ENCODE measurements around the gene CA4. TPM values are rescaled to one million over a fixed set of nuclear protein-coding genes. Genes with fewer than 3 reads are reported as not detected.
"Not testable (repeated sequence)": the region's sequence is repeated elsewhere in the genome, so short reads cannot be mapped to it uniquely, and the experiment has no call there.

CA4 gene
- total RNA-seq, 2 experiments from 2014 or later = not detected

DNA sequence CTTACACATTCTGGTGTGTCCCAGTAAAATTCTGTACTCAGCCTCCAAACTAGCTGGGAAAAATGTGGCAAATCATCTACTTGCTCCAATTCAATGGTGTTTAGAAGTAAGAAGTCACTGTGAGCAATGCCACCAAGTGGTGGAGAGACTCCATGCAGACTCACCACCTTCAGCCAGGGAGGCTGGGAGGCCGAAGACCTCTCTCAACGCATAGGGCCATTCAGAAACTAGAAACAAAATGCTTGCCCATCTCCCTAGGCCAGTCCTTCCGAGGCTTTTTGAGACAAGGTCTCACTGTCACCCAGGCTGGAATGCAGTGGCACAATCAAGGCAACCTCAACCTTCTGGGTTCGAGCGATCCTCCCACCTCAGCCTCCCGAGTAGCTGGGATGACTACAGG lies 25.0 kb downstream of the CA4 start:
- not testable (repeated sequence) for H3K9me3 ChIP-seq (ENCODE audit: low read length); BruUV-seq (replicated peaks)
- DNase-seq (ENCODE audit: low spot score) = peak; percentile 19

DNA sequence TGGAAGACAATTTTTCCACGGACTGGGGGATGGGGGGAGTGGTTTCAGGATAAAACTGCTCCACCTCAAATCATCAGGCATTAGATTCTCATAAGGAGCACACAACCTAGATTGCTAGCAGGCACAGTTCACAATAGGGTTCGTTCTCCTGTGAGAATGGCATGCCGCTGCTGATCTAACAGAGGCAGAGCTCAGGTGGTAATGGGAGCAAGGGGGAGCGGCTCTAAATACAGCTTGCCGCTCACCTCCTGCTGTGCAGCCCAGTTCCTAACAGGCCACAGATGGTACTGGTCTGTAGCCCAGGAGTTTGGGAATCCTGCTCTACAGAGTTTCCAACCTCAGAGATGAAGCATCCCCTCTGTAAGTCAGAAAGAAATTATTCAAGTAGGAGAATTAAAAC lies 27.0 kb downstream of the CA4 start:
- H3K4me1 ChIP-seq (ENCODE audit: insufficient read depth, low read length, poor library complexity, severe bottlenecking); BruUV-seq (replicated peaks); H3K9me2 ChIP-seq (ENCODE audit: insufficient read depth, low read length); H3K4me2 ChIP-seq (ENCODE audit: low read length); H4K20me1 ChIP-seq (ENCODE audit: insufficient read depth, low read length); H3K27ac ChIP-seq (ENCODE audit: low read depth, low read length, poor library complexity, severe bottlenecking); H2AFZ ChIP-seq (ENCODE audit: low read length); H3K4me3 ChIP-seq (ENCODE audit: low read depth, low read length, poor library complexity, severe bottlenecking); H3K79me2 ChIP-seq (ENCODE audit: insufficient read depth, low read depth, low read length); DNase-seq (ENCODE audit: low spot score); H3K9me3 ChIP-seq (ENCODE audit: low read length); CTCF ChIA-PET (ENCODE audit: unreplicated experiment); intact Hi-C loops (cut with micrococcal nuclease; ENCODE audit: unreplicated experiment): not testable (repeated sequence)
- peaks cover 19% of the 10 kb centered on the region for H3K36me3 ChIP-seq (ENCODE audit: insufficient read depth, low read length)
- POLR2A ChIA-PET = interaction anchor here (0.9 kb wide), 1 partner anchor 1721 kb away, joined by 3 read pairs; no protein-coding TSS in a partner anchor

More for the DNA sequence above, 25.0 kb downstream of the CA4 start:
- H3K4me1 ChIP-seq (ENCODE audit: insufficient read depth, low read length, poor library complexity, severe bottlenecking); H4K20me1 ChIP-seq (ENCODE audit: insufficient read depth, low read length); H3K4me2 ChIP-seq (ENCODE audit: low read length); H3K79me2 ChIP-seq (ENCODE audit: insufficient read depth, low read depth, low read length); H3K36me3 ChIP-seq (ENCODE audit: insufficient read depth, low read length); H3K27ac ChIP-seq (ENCODE audit: low read depth, low read length, poor library complexity, severe bottlenecking); H3K4me3 ChIP-seq (ENCODE audit: low read depth, low read length, poor library complexity, severe bottlenecking); CTCF ChIA-PET (ENCODE audit: unreplicated experiment); H3K9me2 ChIP-seq (ENCODE audit: insufficient read depth, low read length); H2AFZ ChIP-seq (ENCODE audit: low read length): not testable (repeated sequence)
- POLR2A ChIA-PET = interaction anchor here (0.6 kb wide), 1 partner anchor 269 kb away, joined by 3 read pairs; no protein-coding TSS in a partner anchor
- intact Hi-C loops (cut with micrococcal nuclease; ENCODE audit: unreplicated experiment) = loop anchor here (2.0 kb wide), 1 partner anchor 32 kb away; no protein-coding TSS in a partner anchor
- TF ChIP-seq, protein P1, sequence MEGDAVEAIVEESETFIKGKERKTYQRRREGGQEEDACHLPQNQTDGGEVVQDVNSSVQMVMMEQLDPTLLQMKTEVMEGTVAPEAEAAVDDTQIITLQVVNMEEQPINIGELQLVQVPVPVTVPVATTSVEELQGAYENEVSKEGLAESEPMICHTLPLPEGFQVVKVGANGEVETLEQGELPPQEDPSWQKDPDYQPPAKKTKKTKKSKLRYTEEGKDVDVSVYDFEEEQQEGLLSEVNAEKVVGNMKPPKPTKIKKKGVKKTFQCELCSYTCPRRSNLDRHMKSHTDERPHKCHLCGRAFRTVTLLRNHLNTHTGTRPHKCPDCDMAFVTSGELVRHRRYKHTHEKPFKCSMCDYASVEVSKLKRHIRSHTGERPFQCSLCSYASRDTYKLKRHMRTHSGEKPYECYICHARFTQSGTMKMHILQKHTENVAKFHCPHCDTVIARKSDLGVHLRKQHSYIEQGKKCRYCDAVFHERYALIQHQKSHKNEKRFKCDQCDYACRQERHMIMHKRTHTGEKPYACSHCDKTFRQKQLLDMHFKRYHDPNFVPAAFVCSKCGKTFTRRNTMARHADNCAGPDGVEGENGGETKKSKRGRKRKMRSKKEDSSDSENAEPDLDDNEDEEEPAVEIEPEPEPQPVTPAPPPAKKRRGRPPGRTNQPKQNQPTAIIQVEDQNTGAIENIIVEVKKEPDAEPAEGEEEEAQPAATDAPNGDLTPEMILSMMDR (conservative IDR thresholded peaks at IDR 0.05; ENCODE audit: low read length) = peak; percentile 54

DNA sequence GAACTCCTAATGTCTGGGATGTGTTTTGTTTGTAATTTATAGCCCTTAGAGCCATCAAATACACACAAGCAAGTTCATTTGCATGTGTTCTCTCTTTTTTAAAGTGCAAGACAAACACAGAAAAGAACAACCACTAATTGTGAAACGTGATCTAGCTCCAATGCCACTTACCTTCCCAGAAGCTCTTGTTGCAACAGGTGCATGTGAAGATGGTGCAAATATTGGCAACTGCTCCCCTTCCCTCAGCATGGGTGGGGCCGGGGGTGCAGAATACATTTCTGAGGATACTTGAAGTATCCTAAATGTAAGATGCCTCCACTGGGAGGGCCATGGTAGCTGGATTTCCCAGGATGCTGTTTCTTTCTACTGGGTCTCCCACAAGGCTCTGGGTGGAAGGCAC lies 28.4 kb downstream of the CA4 start:
- H3K4me3 ChIP-seq (ENCODE audit: low read depth, low read length, poor library complexity, severe bottlenecking); BruUV-seq (replicated peaks); H3K9me3 ChIP-seq (ENCODE audit: low read length); POLR2A ChIA-PET; H2AFZ ChIP-seq (ENCODE audit: low read length); H3K4me1 ChIP-seq (ENCODE audit: insufficient read depth, low read length, poor library complexity, severe bottlenecking); H4K20me1 ChIP-seq (ENCODE audit: insufficient read depth, low read length); DNase-seq (ENCODE audit: low spot score); CTCF ChIA-PET (ENCODE audit: unreplicated experiment); H3K4me2 ChIP-seq (ENCODE audit: low read length); intact Hi-C loops (cut with micrococcal nuclease; ENCODE audit: unreplicated experiment); H3K9me2 ChIP-seq (ENCODE audit: insufficient read depth, low read length); H3K27ac ChIP-seq (ENCODE audit: low read depth, low read length, poor library complexity, severe bottlenecking); H3K79me2 ChIP-seq (ENCODE audit: insufficient read depth, low read depth, low read length): not testable (repeated sequence)
- peaks cover 19% of the 10 kb centered on the region for H3K36me3 ChIP-seq (ENCODE audit: insufficient read depth, low read length)

DNA sequence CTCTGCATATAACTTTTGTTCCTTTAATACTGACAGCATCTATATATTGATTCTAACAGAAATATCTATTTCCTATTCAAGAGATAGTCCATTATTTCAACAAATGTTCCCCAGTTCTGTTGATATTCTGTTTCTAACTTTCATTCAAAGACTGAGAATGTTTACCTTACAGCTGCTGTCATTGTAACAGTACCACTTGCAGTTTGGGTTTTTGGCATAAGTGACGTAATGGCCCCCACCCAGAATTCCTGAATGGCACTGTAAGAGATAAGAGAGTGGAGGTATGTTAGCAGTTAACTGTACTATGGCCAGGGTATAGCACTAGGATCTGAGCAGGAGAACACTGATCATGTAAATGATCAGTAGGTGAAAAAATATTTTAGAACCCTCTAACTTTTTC lies 30.6 kb downstream of the CA4 start:
- POLR2A ChIA-PET = interaction anchor here (0.9 kb wide), 1 partner anchor 9 kb away, joined by 3 read pairs; no protein-coding TSS in a partner anchor
- H3K9me2 ChIP-seq (ENCODE audit: insufficient read depth, low read length); CTCF ChIA-PET (ENCODE audit: unreplicated experiment); H3K4me3 ChIP-seq (ENCODE audit: low read depth, low read length, poor library complexity, severe bottlenecking); H3K9me3 ChIP-seq (ENCODE audit: low read length); H4K20me1 ChIP-seq (ENCODE audit: insufficient read depth, low read length); H2AFZ ChIP-seq (ENCODE audit: low read length); BruUV-seq (replicated peaks); H3K27ac ChIP-seq (ENCODE audit: low read depth, low read length, poor library complexity, severe bottlenecking); intact Hi-C loops (cut with micrococcal nuclease; ENCODE audit: unreplicated experiment); H3K79me2 ChIP-seq (ENCODE audit: insufficient read depth, low read depth, low read length); H3K4me2 ChIP-seq (ENCODE audit: low read length); DNase-seq (ENCODE audit: low spot score); H3K4me1 ChIP-seq (ENCODE audit: insufficient read depth, low read length, poor library complexity, severe bottlenecking): not testable (repeated sequence)
- peaks cover 24% of the 10 kb centered on the region for H3K36me3 ChIP-seq (ENCODE audit: insufficient read depth, low read length)

DNA sequence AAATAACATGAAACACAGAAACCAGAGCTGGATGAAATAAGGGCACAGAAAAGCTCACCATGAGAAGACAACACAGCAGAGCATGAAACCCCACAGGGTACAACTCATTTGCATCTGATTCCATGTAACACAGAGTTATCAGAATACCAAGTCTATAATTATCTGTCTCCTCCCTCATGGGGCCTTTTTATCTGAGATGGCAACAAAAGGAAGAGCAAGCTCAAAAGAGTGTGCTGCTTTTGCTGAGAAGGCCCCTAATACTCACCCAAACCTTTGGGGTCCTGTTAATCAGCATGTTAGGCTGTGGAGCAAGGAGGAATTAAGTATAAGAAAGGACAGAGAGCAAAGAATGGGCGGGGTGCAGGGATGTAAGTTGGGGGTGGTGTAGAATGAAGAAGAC lies 36.6 kb downstream of the CA4 start:
- H3K9me3 ChIP-seq (ENCODE audit: low read length); H3K27ac ChIP-seq (ENCODE audit: low read depth, low read length, poor library complexity, severe bottlenecking); H3K4me1 ChIP-seq (ENCODE audit: insufficient read depth, low read length, poor library complexity, severe bottlenecking); H3K4me3 ChIP-seq (ENCODE audit: low read depth, low read length, poor library complexity, severe bottlenecking); H3K4me2 ChIP-seq (ENCODE audit: low read length); H3K79me2 ChIP-seq (ENCODE audit: insufficient read depth, low read depth, low read length); intact Hi-C loops (cut with micrococcal nuclease; ENCODE audit: unreplicated experiment); BruUV-seq (replicated peaks); H3K9me2 ChIP-seq (ENCODE audit: insufficient read depth, low read length); CTCF ChIA-PET (ENCODE audit: unreplicated experiment); H4K20me1 ChIP-seq (ENCODE audit: insufficient read depth, low read length); DNase-seq (ENCODE audit: low spot score); H2AFZ ChIP-seq (ENCODE audit: low read length): not testable (repeated sequence)
- POLR2A ChIA-PET = interaction anchor here (1.1 kb wide), 1 partner anchor 43 kb away, joined by 3 read pairs; no protein-coding TSS in a partner anchor
- H3K36me3 ChIP-seq (ENCODE audit: insufficient read depth, low read length) = peaks cover 34% of the 10 kb centered on the region

DNA sequence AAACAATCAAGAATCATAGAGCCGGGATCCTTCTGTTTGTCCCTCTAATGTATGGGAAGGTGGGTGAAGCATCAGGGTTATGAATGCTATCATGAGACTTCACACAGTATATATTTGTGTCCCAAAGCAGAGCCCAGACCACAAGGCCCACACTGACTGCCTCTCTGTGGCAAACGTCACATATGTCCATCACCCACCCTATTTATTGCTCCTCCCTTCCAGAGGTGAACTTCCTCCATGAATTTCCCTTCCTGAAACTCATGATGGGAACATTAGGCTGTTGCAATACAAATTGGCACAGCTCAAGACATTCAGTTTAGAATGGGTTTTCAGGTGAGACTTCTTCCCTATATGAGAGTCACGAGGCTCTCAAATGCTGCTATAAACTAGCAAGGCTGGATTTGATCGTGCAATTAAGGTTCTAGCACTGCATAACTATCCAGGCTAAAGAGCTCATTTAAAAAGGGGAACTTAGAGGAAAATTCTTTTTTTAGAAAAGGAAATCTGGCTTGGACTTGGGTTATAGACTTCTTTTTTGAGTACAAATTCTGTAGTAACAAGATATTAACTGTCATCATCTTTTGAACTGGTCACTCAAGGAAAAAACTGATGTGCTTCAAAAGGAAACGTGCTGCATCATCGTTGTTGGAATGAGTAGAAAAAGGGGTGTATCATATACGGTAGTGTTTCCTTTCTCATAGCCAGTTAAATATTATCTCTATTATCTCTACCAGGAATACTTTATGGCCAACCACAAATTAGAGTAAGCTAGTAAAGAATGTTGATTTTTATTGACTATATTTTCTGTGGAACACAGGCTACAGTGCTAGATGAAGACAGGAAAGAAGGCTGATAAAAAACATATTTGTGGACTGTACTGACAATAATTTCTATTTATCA lies 37.3 kb downstream of the CA4 start:
- intact Hi-C loops (cut with micrococcal nuclease; ENCODE audit: unreplicated experiment); H3K27ac ChIP-seq (ENCODE audit: low read depth, low read length, poor library complexity, severe bottlenecking); CTCF ChIA-PET (ENCODE audit: unreplicated experiment); H3K9me3 ChIP-seq (ENCODE audit: low read length); H3K4me3 ChIP-seq (ENCODE audit: low read depth, low read length, poor library complexity, severe bottlenecking); H3K4me1 ChIP-seq (ENCODE audit: insufficient read depth, low read length, poor library complexity, severe bottlenecking); H4K20me1 ChIP-seq (ENCODE audit: insufficient read depth, low read length); H2AFZ ChIP-seq (ENCODE audit: low read length); H3K79me2 ChIP-seq (ENCODE audit: insufficient read depth, low read depth, low read length); BruUV-seq (replicated peaks); DNase-seq (ENCODE audit: low spot score); H3K9me2 ChIP-seq (ENCODE audit: insufficient read depth, low read length); H3K4me2 ChIP-seq (ENCODE audit: low read length): not testable (repeated sequence)
- H3K36me3 ChIP-seq (ENCODE audit: insufficient read depth, low read length) = peaks cover 35% of the 10 kb centered on the region
- POLR2A ChIA-PET = interaction anchor here (1.1 kb wide), 1 partner anchor 44 kb away, joined by 3 read pairs; no protein-coding TSS in a partner anchor

All from OCI-LY7 (cell line).